ENCODE results near the gene ZBTB38. TPM values are rescaled to one million over a fixed set of nuclear protein-coding genes. Genes with fewer than 3 reads are reported as not detected.

The ZBTB38 gene
- total and polyA plus RNA-seq, 2 donors (not counting 3 experiments of a cell fraction or from before 2014, with no cell fraction given) = 31.1 to 85.2 TPM

DNA sequence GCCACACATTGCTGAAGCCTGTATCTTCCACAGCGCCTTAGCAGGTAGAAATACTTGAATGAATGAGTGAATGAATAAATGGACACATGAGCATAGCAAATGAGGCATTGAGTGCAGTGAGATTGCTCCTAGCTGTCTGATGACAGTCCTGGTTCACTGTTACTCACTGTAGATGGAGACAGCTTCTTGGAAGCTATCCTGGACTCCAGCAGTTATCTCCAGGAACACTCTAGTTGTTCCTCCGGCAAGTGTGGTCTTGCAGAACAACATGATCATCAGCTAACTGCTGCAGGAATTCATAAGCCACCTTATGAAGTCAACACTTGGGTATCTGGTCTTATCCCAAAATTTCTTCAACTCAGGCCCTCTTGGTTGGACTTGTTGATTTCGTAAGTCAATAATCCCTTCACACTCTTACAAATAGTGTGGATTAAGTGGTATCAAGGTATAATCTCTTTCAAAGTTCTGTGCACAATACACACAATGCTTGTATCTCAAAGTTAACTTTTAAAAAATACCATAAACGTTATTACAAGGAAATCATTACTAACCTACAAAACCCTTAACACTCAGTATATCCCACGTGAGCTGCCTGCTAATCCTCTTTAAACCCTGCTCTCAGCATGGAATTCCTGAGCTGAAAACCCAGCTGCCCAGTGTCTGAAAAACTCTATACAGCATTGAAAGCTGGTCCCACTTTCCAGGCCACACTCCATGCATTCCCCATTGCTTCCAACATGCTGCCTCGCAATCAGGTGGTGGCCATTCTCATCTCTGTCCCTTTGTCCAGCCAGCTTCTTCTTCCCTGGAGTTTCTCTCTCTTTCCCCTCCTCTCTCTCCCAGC, 14.4 kb upstream of the ZBTB38 start:
- Histone ChIP-seq H3K27ac (ENCODE audit: insufficient read depth, low read depth, low read length) (no peak overlapping the region), H3K9ac (replicated peaks; ENCODE audit: extremely low read depth, insufficient read depth, low read length) (no peak overlapping the region), H3K4me2 (ENCODE audit: insufficient read depth, low read length) (no peak overlapping the region), H3K36me3 (ENCODE audit: control insufficient read depth in 2 of 2, extremely low read depth in 1 of 2, insufficient read depth in 2 of 2, low read length in 2 of 2) (no peaks in the 10 kb centered on the region), H4K20me1 (replicated peaks; ENCODE audit: control insufficient read depth, extremely low read depth, insufficient read depth, low read length) (no peaks in the 10 kb centered on the region), H3K4me1 (ENCODE audit: control insufficient read depth, extremely low read depth, insufficient read depth, low read length) (no peaks in the 10 kb centered on the region), H3K27me3 (ENCODE audit: control insufficient read depth in 2 of 2, insufficient read depth in 2 of 2, low read length in 2 of 2) (peaks cover 6 to 16% of the 10 kb centered on the region in 2 experiments), H2AFZ (ENCODE audit: low read depth, low read length) (no peak overlapping the region), H3K9me1 (replicated peaks; ENCODE audit: control insufficient read depth, extremely low read depth, insufficient read depth, low read length) (no peaks in the 10 kb centered on the region), H3K79me2 (ENCODE audit: control insufficient read depth, insufficient read depth, low read length) (no peaks in the 10 kb centered on the region), H3K4me3 (replicated peaks in 1 of 3; ENCODE audit: insufficient read depth in 1 of 3, low read depth in 1 of 3, low read length in 3 of 3) (no peak overlapping the region), H3K9me3 (replicated peaks; ENCODE audit: control insufficient read depth, insufficient read depth, low read length) (no peaks in the 10 kb centered on the region)
- BruUV-seq (replicated peaks) = no TSS peak
- intact Hi-C loops (cut with micrococcal nuclease) (no loop called here), dilution Hi-C loops (cut with MboI; ENCODE audit: extremely low pct_ligation_motif_present, low sequenced_read_pairs) (no loop called here)
- ChIA-PET CTCF (interaction anchor here (0.9 to 1.4 kb wide), 5 partner anchors 18 to 107 kb away, joined by 3 to 5 read pairs (median 3); no protein-coding TSS in a partner anchor), POLR2A (interaction anchor here (0.6 kb wide), 1 partner anchor 9 kb away, joined by 4 read pairs; no protein-coding TSS in a partner anchor)
- no peak for DNase-seq (ENCODE audit: low read depth, low spot score)
- no peak for FAIRE-seq
- TF ChIP-seq, protein P1, sequence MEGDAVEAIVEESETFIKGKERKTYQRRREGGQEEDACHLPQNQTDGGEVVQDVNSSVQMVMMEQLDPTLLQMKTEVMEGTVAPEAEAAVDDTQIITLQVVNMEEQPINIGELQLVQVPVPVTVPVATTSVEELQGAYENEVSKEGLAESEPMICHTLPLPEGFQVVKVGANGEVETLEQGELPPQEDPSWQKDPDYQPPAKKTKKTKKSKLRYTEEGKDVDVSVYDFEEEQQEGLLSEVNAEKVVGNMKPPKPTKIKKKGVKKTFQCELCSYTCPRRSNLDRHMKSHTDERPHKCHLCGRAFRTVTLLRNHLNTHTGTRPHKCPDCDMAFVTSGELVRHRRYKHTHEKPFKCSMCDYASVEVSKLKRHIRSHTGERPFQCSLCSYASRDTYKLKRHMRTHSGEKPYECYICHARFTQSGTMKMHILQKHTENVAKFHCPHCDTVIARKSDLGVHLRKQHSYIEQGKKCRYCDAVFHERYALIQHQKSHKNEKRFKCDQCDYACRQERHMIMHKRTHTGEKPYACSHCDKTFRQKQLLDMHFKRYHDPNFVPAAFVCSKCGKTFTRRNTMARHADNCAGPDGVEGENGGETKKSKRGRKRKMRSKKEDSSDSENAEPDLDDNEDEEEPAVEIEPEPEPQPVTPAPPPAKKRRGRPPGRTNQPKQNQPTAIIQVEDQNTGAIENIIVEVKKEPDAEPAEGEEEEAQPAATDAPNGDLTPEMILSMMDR (IDR thresholded peaks at IDR 0.05; ENCODE audit: extremely low read depth in 1 of 2, insufficient read depth in 1 of 2, low read depth in 1 of 2, low read length in 2 of 2) = no peak
- no peak for TF ChIP-seq JUN (IDR thresholded peaks at IDR 0.05; ENCODE audit: borderline replicate concordance, insufficient read depth, insufficient read length, low read depth)

DNA sequence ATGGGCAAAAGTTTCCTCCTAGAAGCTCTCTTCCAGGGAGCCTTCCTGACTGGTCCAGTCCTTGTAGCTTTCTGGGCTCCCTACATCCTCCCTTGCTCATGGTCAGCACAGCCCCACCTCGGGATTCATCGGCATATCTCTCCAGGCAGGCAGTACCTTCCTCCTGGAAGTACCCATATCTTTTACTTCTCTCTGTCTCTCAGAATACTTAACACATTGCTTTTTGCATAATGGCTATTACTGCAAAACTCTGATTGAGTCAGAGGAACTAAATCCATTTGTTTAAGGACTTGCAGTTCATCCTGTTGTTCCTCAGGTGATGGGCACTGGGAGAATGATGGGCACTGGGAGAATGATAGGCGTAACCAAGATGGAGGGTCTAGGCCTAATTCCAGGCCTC, 13.8 kb upstream of the ZBTB38 start:
- no peaks in the 10 kb centered on the region for H4K20me1 ChIP-seq (replicated peaks; ENCODE audit: control insufficient read depth, extremely low read depth, insufficient read depth, low read length)
- H3K27me3 ChIP-seq (ENCODE audit: control insufficient read depth in 2 of 2, insufficient read depth in 2 of 2, low read length in 2 of 2) = peaks cover 6 to 16% of the 10 kb centered on the region in 2 experiments
- no peaks in the 10 kb centered on the region for H3K4me1 ChIP-seq (ENCODE audit: control insufficient read depth, extremely low read depth, insufficient read depth, low read length)
- H3K4me3 ChIP-seq (replicated peaks in 1 of 3; ENCODE audit: insufficient read depth in 1 of 3, low read depth in 1 of 3, low read length in 3 of 3) = no peak overlapping the region
- no TSS peak for BruUV-seq (replicated peaks)
- no peaks in the 10 kb centered on the region for H3K79me2 ChIP-seq (ENCODE audit: control insufficient read depth, insufficient read depth, low read length)
- H2AFZ ChIP-seq (ENCODE audit: low read depth, low read length) = no peak overlapping the region
- ChIA-PET POLR2A (no interaction called here), CTCF (interaction anchor here (1.0 to 1.4 kb wide), 5 partner anchors 8 to 51 kb away, joined by 3 to 5 read pairs (median 3); no protein-coding TSS in a partner anchor)
- no peaks in the 10 kb centered on the region for H3K9me1 ChIP-seq (replicated peaks; ENCODE audit: control insufficient read depth, extremely low read depth, insufficient read depth, low read length)
- no peak overlapping the region for H3K27ac ChIP-seq (ENCODE audit: insufficient read depth, low read depth, low read length)
- intact Hi-C loops (cut with micrococcal nuclease) (no loop called here), dilution Hi-C loops (cut with MboI; ENCODE audit: extremely low pct_ligation_motif_present, low sequenced_read_pairs) (no loop called here)
- no peaks in the 10 kb centered on the region for H3K36me3 ChIP-seq (ENCODE audit: control insufficient read depth in 2 of 2, extremely low read depth in 1 of 2, insufficient read depth in 2 of 2, low read length in 2 of 2)
- H3K9me3 ChIP-seq (replicated peaks; ENCODE audit: control insufficient read depth, insufficient read depth, low read length) = no peaks in the 10 kb centered on the region
- no peak for FAIRE-seq
- no peak overlapping the region for H3K4me2 ChIP-seq (ENCODE audit: insufficient read depth, low read length)
- H3K9ac ChIP-seq (replicated peaks; ENCODE audit: extremely low read depth, insufficient read depth, low read length) = no peak overlapping the region
- DNase-seq (ENCODE audit: low read depth, low spot score) = no peak
- TF ChIP-seq POLR2AphosphoS5 (IDR thresholded peaks at IDR 0.05; ENCODE audit: insufficient read depth, low read depth, low read length) (no peak), FOS (IDR thresholded peaks at IDR 0.05; ENCODE audit: borderline replicate concordance, insufficient read depth, low read length) (no peak), POLR2A (IDR thresholded peaks at IDR 0.05; ENCODE audit: low read depth, low read length) (no peak), GATA2 (IDR thresholded peaks at IDR 0.05; ENCODE audit: insufficient read depth, insufficient read length, low read depth, low read length) (no peak), JUN (IDR thresholded peaks at IDR 0.05; ENCODE audit: borderline replicate concordance, insufficient read depth, insufficient read length, low read depth) (no peak), MYC (IDR thresholded peaks at IDR 0.05; ENCODE audit: low read depth, low read length) (no peak), EZH2 (IDR thresholded peaks at IDR 0.05; ENCODE audit: borderline replicate concordance, low read depth, low read length, severe bottlenecking) (no peak)
- TF ChIP-seq, protein P1 (IDR thresholded peaks at IDR 0.05; ENCODE audit: extremely low read depth in 1 of 2, insufficient read depth in 1 of 2, low read depth in 1 of 2, low read length in 2 of 2) = no peak
- TF ChIP-seq, protein P2, sequence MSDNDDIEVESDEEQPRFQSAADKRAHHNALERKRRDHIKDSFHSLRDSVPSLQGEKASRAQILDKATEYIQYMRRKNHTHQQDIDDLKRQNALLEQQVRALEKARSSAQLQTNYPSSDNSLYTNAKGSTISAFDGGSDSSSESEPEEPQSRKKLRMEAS (IDR thresholded peaks at IDR 0.05; ENCODE audit: insufficient read depth, insufficient read length) = no peak

All from endothelial cell of umbilical vein (primary cell).